ENCODE results near the gene SPEN.

The SPEN gene

DNA sequence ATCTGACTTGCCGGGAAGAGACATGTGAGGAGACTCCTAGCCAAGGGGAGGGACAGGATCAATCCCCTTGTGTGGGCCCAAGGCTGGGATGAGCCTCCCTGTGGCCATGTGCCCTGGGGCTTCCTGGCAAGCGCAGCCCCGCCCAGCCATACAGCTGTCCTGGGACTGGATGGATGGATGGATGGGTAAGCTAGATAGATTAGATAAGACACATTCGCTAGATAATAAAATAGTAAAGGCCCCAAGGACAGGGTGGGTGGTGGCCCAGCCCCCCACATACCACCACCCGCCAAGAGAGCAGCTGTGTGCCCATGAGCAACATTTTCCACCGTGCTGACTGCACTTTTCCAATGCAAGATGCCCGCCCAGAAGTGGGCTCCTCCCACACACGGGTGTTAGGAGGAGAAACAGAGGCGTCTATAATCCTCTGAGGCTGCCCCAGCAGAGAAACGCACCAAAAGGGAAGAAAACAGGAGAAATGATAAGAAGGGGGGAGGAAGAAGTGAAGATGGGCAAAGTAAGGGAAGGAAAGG lies 103.3 kb downstream of the SPEN start:
- Histone ChIP-seq H3K36me3 (replicated peaks; ENCODE audit: insufficient read depth, low read length) (no peaks in the 10 kb centered on the region), H3K9me3 (replicated peaks; ENCODE audit: insufficient read depth, low read length) (no peaks in the 10 kb centered on the region), H3K4me2 (ENCODE audit: low read depth, low read length) (no peak overlapping the region), H2AFZ (ENCODE audit: low read length) (no peak overlapping the region), H3K9ac (ENCODE audit: low read length) (no peak overlapping the region), H3F3A (ENCODE audit: insufficient read depth, low read length) (no peaks in the 10 kb centered on the region), H3K79me2 (ENCODE audit: low read length) (peaks cover 45% of the 10 kb centered on the region), H3K27ac (ENCODE audit: low read length) (no peak overlapping the region), H4K20me1 (ENCODE audit: insufficient read depth, low read length) (no peaks in the 10 kb centered on the region), H3K4me1 (ENCODE audit: low read length) (no peaks in the 10 kb centered on the region), H3K27me3 (replicated peaks; ENCODE audit: insufficient read depth, low read length) (no peaks in the 10 kb centered on the region), H3K4me3 (ENCODE audit: low read length) (no peak overlapping the region), H3K9me2 (replicated peaks; ENCODE audit: insufficient read depth, low read length) (no peaks in the 10 kb centered on the region)
- no peak for DNase-seq
- TF ChIP-seq, protein P1, sequence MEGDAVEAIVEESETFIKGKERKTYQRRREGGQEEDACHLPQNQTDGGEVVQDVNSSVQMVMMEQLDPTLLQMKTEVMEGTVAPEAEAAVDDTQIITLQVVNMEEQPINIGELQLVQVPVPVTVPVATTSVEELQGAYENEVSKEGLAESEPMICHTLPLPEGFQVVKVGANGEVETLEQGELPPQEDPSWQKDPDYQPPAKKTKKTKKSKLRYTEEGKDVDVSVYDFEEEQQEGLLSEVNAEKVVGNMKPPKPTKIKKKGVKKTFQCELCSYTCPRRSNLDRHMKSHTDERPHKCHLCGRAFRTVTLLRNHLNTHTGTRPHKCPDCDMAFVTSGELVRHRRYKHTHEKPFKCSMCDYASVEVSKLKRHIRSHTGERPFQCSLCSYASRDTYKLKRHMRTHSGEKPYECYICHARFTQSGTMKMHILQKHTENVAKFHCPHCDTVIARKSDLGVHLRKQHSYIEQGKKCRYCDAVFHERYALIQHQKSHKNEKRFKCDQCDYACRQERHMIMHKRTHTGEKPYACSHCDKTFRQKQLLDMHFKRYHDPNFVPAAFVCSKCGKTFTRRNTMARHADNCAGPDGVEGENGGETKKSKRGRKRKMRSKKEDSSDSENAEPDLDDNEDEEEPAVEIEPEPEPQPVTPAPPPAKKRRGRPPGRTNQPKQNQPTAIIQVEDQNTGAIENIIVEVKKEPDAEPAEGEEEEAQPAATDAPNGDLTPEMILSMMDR (IDR thresholded peaks at IDR 0.05; ENCODE audit: low read length), result no peak
- no peak for TF ChIP-seq EZH2phosphoT487 (IDR thresholded peaks at IDR 0.05; ENCODE audit: low read length)
- TF ChIP-seq EZH2 (optimal IDR thresholded peaks at IDR 0.05; ENCODE audit: low read depth, low read length), result no peak

DNA sequence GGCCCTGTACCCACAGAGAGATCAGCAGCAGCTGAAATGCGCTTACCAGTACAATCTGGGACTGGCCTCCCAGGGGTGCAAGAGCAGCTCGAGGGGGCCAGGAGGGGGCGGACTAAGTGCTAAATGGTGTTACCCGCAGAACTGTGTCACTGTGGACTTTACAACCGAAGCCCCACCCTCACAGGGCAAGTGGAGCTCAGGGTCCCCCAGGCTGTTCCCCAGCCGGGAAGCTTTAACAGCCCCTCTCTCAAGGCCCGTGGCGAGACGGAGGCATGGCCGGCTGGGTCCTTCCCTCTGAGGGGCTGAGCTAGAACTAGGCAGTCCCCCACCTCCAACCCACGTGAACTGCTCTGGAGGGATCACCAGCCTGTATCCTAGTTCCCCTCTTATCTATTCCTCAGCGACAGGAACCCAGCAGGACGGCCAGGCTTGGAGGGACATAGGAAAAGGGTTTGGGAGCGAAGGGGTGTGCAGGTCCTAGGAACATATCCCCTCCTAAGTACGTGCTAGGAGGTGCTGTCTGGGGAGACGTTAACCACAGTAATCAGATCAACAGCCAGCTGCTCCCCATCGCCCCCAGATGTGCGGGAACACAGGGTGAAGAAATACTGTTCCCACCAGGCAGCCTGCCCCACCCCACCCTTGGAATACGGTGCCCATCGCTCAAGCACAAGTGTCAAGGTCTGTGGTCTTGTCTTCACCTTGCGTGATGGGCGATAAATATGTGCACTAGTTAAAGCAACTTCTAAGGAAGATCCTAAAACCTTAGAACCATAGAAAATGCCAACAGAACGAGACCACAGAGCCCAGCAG lies 104.0 kb downstream of the SPEN start:
- Histone ChIP-seq H3K79me2 (ENCODE audit: low read length) (peaks cover 49% of the 10 kb centered on the region), H2AFZ (ENCODE audit: low read length) (no peak overlapping the region), H3K4me1 (ENCODE audit: low read length) (no peaks in the 10 kb centered on the region), H3K9me3 (replicated peaks; ENCODE audit: insufficient read depth, low read length) (no peaks in the 10 kb centered on the region), H3F3A (ENCODE audit: insufficient read depth, low read length) (no peaks in the 10 kb centered on the region), H3K27me3 (replicated peaks; ENCODE audit: insufficient read depth, low read length) (no peaks in the 10 kb centered on the region), H3K9ac (ENCODE audit: low read length) (no peak overlapping the region), H4K20me1 (ENCODE audit: insufficient read depth, low read length) (no peaks in the 10 kb centered on the region), H3K4me3 (ENCODE audit: low read length) (no peak overlapping the region), H3K4me2 (ENCODE audit: low read depth, low read length) (no peak overlapping the region), H3K36me3 (replicated peaks; ENCODE audit: insufficient read depth, low read length) (no peaks in the 10 kb centered on the region), H3K27ac (ENCODE audit: low read length) (no peak overlapping the region), H3K9me2 (replicated peaks; ENCODE audit: insufficient read depth, low read length) (no peaks in the 10 kb centered on the region)
- TF ChIP-seq EZH2phosphoT487 (IDR thresholded peaks at IDR 0.05; ENCODE audit: low read length) (no peak), EZH2 (optimal IDR thresholded peaks at IDR 0.05; ENCODE audit: low read depth, low read length) (no peak)
- TF ChIP-seq, protein P1 (IDR thresholded peaks at IDR 0.05; ENCODE audit: low read length), result no peak
- DNase-seq, result no peak

DNA sequence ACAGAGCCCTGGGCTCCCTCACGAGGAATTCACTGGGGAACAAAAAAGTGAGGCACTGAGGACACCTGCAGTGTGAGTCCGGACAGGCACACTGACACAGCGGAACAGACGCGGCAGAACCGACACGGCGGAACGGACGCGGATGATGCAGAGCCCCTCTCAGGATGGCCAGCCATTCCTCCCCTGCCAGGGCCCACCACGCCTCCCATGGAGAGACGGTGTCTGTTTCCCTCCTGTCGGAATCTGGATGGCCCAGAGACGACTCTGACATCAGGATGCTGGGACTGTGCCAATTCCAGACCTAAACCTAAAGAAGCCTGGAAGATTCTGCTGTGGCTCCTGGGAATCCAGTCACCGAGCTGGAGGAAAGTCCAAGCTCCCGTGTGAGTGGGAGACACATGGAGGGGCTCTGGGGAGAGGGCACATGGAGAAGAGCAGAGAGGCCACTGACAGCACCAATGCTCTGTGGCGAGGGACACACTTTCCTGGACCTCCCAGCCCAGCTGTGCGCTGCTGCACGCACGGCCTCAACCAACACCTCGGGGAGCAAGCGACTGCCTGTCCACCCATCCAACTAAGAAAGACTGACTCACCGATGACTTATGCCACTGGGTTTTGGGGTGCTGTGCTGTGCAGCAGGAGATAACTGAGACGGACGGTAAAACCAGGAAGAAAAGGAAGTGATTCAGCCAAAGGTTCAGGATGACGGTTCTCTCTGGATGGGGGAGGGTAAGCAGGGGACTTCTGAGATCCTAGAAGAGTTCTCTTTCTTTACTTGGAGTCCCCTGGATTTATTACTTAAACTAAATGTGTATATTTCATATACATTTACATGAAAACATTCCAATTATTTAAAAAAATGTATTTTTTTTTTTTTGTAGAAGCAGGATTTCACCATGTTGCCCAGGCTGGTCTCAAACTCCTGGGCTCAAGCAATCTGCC lies 105.1 kb downstream of the SPEN start:
- Histone ChIP-seq H3K4me3 (ENCODE audit: low read length) (no peak overlapping the region), H3K36me3 (replicated peaks; ENCODE audit: insufficient read depth, low read length) (no peaks in the 10 kb centered on the region), H3K4me1 (ENCODE audit: low read length) (no peaks in the 10 kb centered on the region), H3K9me2 (replicated peaks; ENCODE audit: insufficient read depth, low read length) (no peaks in the 10 kb centered on the region), H4K20me1 (ENCODE audit: insufficient read depth, low read length) (no peaks in the 10 kb centered on the region), H3K4me2 (ENCODE audit: low read depth, low read length) (no peak overlapping the region), H3K27ac (ENCODE audit: low read length) (no peak overlapping the region), H3K79me2 (ENCODE audit: low read length) (peaks cover 54% of the 10 kb centered on the region), H2AFZ (ENCODE audit: low read length) (no peak overlapping the region), H3K9me3 (replicated peaks; ENCODE audit: insufficient read depth, low read length) (no peaks in the 10 kb centered on the region), H3K9ac (ENCODE audit: low read length) (no peak overlapping the region), H3F3A (ENCODE audit: insufficient read depth, low read length) (no peaks in the 10 kb centered on the region), H3K27me3 (replicated peaks; ENCODE audit: insufficient read depth, low read length) (no peaks in the 10 kb centered on the region)
- TF ChIP-seq, protein P1 (IDR thresholded peaks at IDR 0.05; ENCODE audit: low read length), result no peak
- TF ChIP-seq EZH2phosphoT487 (IDR thresholded peaks at IDR 0.05; ENCODE audit: low read length) (no peak), EZH2 (optimal IDR thresholded peaks at IDR 0.05; ENCODE audit: low read depth, low read length) (no peak)
- no peak for DNase-seq

All from MM.1S (cell line).